HepG2 (cell line): ENCODE data around the gene KDM6B. TPM values are rescaled to one million over a fixed set of nuclear protein-coding genes. Genes with fewer than 3 reads are reported as not detected.
A peak's percentile ranks its signal among the peaks of the same experiment; 100 is the strongest.

Experiments
- DMAP1 ChIP-seq: IDR thresholded peaks from 2 replicates; pipeline ENCODE4 v1.6.1; 2016
- EP300 ChIP-seq, 3 experiments: sonication (generic) in 1 of 3; formaldehyde crosslinking in 1 of 3; IDR thresholded peaks; 2 replicates each; pipeline versions ENCODE4 v1.5.1 to v1.6.1; 2011 to 2020; ENCODE audit warnings: low read depth in 2 of 3, low read length in 2 of 3, borderline replicate concordance in 1 of 3, improper control_type of control experiment in 1 of 3, mild to moderate bottlenecking in 1 of 3, missing genetic modification reagents in 1 of 3, moderate library complexity in 1 of 3
- GPBP1L1 ChIP-seq: sonication (generic); formaldehyde crosslinking; IDR thresholded peaks from 2 replicates; pipeline ENCODE4 v1.5.0; 2020; ENCODE audit warnings: mild to moderate bottlenecking, missing genetic modification reagents
- MIXL1 ChIP-seq: IDR thresholded peaks from 2 replicates; pipeline ENCODE4 v1.6.1; 2016
- MXD3 ChIP-seq: IDR thresholded peaks from 2 replicates; pipeline ENCODE4 v1.6.1; 2016; ENCODE audit warnings: mild to moderate bottlenecking, missing biosample characterization, missing genetic modification reagents
- PHF5A ChIP-seq: IDR thresholded peaks from one replicate; pipeline ENCODE4 v1.6.1; 2018; ENCODE audit warnings: low read depth, missing genetic modification reagents; ENCODE audit not compliant: unreplicated experiment
- POGK ChIP-seq: sonication (generic); formaldehyde crosslinking; conservative IDR thresholded peaks from 2 replicates; pipeline ENCODE4 v1.8.0; 2022; ENCODE audit warnings: mild to moderate bottlenecking, moderate library complexity, missing genetic modification reagents
- POLR2G ChIP-seq: fragments of 200-400 bp; formaldehyde crosslinking; IDR thresholded peaks from 2 replicates; pipeline ENCODE4 v1.6.1; 2018; ENCODE audit warnings: mild to moderate bottlenecking, low read depth, low read length, moderate library complexity
- PPARG ChIP-seq: conservative IDR thresholded peaks from 2 replicates; pipeline ENCODE4 v1.6.1; 2016; ENCODE audit warnings: missing biosample characterization, missing genetic modification reagents
- RFX3 ChIP-seq: IDR thresholded peaks from 2 replicates; pipeline ENCODE4 v1.6.1; 2016; ENCODE audit warnings: missing biosample characterization, missing genetic modification reagents
- SAP130 ChIP-seq: IDR thresholded peaks from 2 replicates; pipeline ENCODE4 v1.6.1; 2016; ENCODE audit warnings: low read depth
- THAP11 ChIP-seq: IDR thresholded peaks from 2 replicates; pipeline ENCODE4 v1.6.1; 2016; ENCODE audit warnings: missing biosample characterization, missing genetic modification reagents
- ZNF34 ChIP-seq: sonication (generic); formaldehyde crosslinking; IDR thresholded peaks from 2 replicates; pipeline ENCODE4 v1.4.0; 2020; ENCODE audit warnings: mild to moderate bottlenecking, missing genetic modification reagents, borderline replicate concordance
- ZNF574 ChIP-seq: sonication (generic); formaldehyde crosslinking; IDR thresholded peaks from 2 replicates; pipeline ENCODE4 v1.4.0; 2020; ENCODE audit warnings: missing genetic modification reagents
- ZNF768 ChIP-seq: sonication (generic); formaldehyde crosslinking; IDR thresholded peaks from 2 replicates; pipeline ENCODE4 v1.4.0; 2020; ENCODE audit warnings: missing genetic modification reagents
- ZXDC ChIP-seq: sonication (generic); formaldehyde crosslinking; IDR thresholded peaks from 2 replicates; pipeline ENCODE4 v1.5.0; 2020; ENCODE audit warnings: mild to moderate bottlenecking, missing genetic modification reagents
- polyA plus RNA-seq, 8 experiments: library from polyadenylated mRNA; depleted of rRNA in 3 of 8; stranded (reverse) in 7 of 8; unstranded in 1 of 8; fragments of >200 nt; fragmentation: Illumina TruSeq in 4 of 8; extraction: Trizol in 4 of 8; gene quantifications; 2 replicates each; pipeline versions ENCODE4 v1.2.1 to v1.2.3, GENCODE V29; 2011 to 2016; ENCODE audit warnings: low read depth in 4 of 8, missing spikeins in 1 of 8, mixed read lengths in 1 of 8; ENCODE audit not compliant: insufficient read depth in 1 of 8
- total RNA-seq, 5 experiments: library from RNA; depleted of rRNA; stranded (reverse); fragments of >200 nt; fragmentation: Illumina TruSeq; extraction: Trizol; gene quantifications; 2 replicates each; pipeline ENCODE4 v1.2.3, GENCODE V29; 2016; ENCODE audit warnings: low read depth in 1 of 5
- TF ChIP-seq, protein P1 (sequence below): sonication (generic); formaldehyde crosslinking; IDR thresholded peaks from 2 replicates; pipeline ENCODE4 v1.4.0; 2020; ENCODE audit warnings: low read depth, mild to moderate bottlenecking, missing genetic modification reagents

Gene KDM6B
- total and polyA plus RNA-seq, 2 of the 13 experiments (the other 11 are each of a cell fraction or from before 2014, with no cell fraction given) = 1.3 to 2.1 TPM

- TF ChIP-seq POGK (CRISPR knock-in tag) (peak; percentile 59; the same call in 1 of the 2 replicates), POLR2G (peak; percentile 54), ZXDC (CRISPR knock-in tag) (no peak), DMAP1 (no peak), EP300 (IDR thresholded peaks at IDR 0.05; ENCODE audit: low read depth in 2 of 2, low read length in 2 of 2) (0 out of 4 replicates have a peak, but pooled peaks of 1 of the 2 experiments have one; percentile 29), EP300 (CRISPR knock-in tag; IDR thresholded peaks at IDR 0.05; ENCODE audit: borderline replicate concordance) (no peak), ZNF768 (CRISPR knock-in tag) (0 out of 2 replicates have a peak, but pooled peaks have one; percentile 57), SAP130 (CRISPR knock-in tag) (peak; percentile 89), ZNF34 (CRISPR knock-in tag) (no peak), MXD3 (peak; percentile 92), THAP11 (CRISPR knock-in tag) (peak; percentile 96), ZNF574 (CRISPR knock-in tag) (peak; percentile 80), MIXL1 (CRISPR knock-in tag) (0 out of 2 replicates have a peak, but pooled peaks have one; percentile 10), RFX3 (CRISPR knock-in tag) (peak; percentile 73), PPARG (CRISPR knock-in tag) (0 out of 2 replicates have a peak, but pooled peaks have one; percentile 24), GPBP1L1 (CRISPR knock-in tag) (no peak), PHF5A (CRISPR knock-in tag) (no peak)
- TF ChIP-seq, protein P1, sequence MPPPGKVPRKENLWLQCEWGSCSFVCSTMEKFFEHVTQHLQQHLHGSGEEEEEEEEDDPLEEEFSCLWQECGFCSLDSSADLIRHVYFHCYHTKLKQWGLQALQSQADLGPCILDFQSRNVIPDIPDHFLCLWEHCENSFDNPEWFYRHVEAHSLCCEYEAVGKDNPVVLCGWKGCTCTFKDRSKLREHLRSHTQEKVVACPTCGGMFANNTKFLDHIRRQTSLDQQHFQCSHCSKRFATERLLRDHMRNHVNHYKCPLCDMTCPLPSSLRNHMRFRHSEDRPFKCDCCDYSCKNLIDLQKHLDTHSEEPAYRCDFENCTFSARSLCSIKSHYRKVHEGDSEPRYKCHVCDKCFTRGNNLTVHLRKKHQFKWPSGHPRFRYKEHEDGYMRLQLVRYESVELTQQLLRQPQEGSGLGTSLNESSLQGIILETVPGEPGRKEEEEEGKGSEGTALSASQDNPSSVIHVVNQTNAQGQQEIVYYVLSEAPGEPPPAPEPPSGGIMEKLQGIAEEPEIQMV (CRISPR knock-in tag) = no peak
Observed at GRCh38 chr17:7856811-7857712, 23.0 kb downstream of the KDM6B start, which contains the start of gene NAA38 (continued).
